Measurements from ENCODE around the gene SRSF5.

SRSF5 gene

DNA sequence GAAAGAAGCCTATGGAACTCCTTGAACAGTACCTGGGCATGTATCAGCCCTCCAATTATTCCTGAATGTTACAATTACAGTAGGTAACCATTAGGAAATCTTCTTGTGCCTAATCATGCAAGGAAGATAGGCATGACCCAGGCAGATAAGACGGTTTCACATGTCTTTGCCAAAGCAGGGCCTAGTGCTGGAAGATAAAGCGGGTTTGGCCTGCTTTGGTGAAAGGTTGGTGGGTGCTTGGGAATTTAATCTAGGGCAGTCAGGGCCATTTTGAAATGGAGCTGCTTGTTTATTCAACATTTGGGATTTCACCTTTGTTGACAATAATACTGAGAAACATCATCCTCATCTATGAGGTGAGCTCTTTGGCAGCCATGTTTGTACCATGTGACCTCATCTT, 12.5 kb upstream of the SRSF5 start:
- POLR2A ChIA-PET: no interaction called here
- CTCF ChIA-PET: interaction anchor here (0.5 to 0.6 kb wide), 2 partner anchors 53 to 174 kb away, joined by 4 read pairs; no protein-coding TSS in a partner anchor
- DNase-seq (ENCODE audit: extremely low spot score): no peak
- TF ChIP-seq CTBP1 (IDR thresholded peaks at IDR 0.05; ENCODE audit: borderline replicate concordance): no peak
- no peak for TF ChIP-seq FOXM1 (IDR thresholded peaks at IDR 0.05; ENCODE audit: borderline replicate concordance)
- no peak for TF ChIP-seq FOXK2 (IDR thresholded peaks at IDR 0.05)
- no peak for TF ChIP-seq HDGF (IDR thresholded peaks at IDR 0.05; ENCODE audit: borderline replicate concordance)
- no peak for TF ChIP-seq L3MBTL2 (conservative IDR thresholded peaks at IDR 0.05)
- no peak for TF ChIP-seq NFRKB (IDR thresholded peaks at IDR 0.05)
- no peak for TF ChIP-seq ARNT (IDR thresholded peaks at IDR 0.05)
- no peak for TF ChIP-seq LEF1 (IDR thresholded peaks at IDR 0.05; ENCODE audit: borderline replicate concordance)
- no peak for TF ChIP-seq SP1 (IDR thresholded peaks at IDR 0.05)

DNA sequence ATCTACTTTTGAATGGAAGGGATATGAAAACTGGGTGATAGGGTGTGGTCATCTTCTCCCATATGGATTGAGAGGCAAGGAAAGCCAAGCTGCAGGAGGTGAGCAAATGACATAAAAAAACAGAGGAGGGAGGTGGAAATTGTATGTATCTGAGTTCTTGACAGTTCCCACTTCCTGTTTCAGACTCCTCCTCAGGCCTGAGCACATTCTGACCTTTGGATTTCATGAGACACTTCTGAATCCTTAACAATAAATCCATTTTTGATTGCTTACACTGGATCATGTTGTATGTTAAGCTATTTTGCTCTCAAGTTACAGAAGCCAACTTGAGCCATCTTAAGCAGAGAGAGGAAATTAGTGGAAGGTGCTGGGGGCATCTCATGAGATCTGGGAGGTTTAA, 11.6 kb upstream of the SRSF5 start:
- ChIA-PET POLR2A (no interaction called here), CTCF (no interaction called here)
- TF ChIP-seq SUZ12 (IDR thresholded peaks at IDR 0.05) (no peak), FOXK2 (IDR thresholded peaks at IDR 0.05) (no peak), ARNT (IDR thresholded peaks at IDR 0.05) (no peak), NFRKB (IDR thresholded peaks at IDR 0.05) (no peak), LEF1 (IDR thresholded peaks at IDR 0.05; ENCODE audit: borderline replicate concordance) (no peak), L3MBTL2 (conservative IDR thresholded peaks at IDR 0.05) (no peak), TARDBP (IDR thresholded peaks at IDR 0.05) (no peak), FOXM1 (IDR thresholded peaks at IDR 0.05; ENCODE audit: borderline replicate concordance) (no peak), CTBP1 (IDR thresholded peaks at IDR 0.05; ENCODE audit: borderline replicate concordance) (no peak), ELF4 (IDR thresholded peaks at IDR 0.05) (no peak), ZNF384 (IDR thresholded peaks at IDR 0.05) (no peak), FOXA1 (IDR thresholded peaks at IDR 0.05) (no peak), BHLHE40 (IDR thresholded peaks at IDR 0.05; ENCODE audit: borderline replicate concordance) (no peak), SP1 (IDR thresholded peaks at IDR 0.05) (no peak), HDGF (IDR thresholded peaks at IDR 0.05; ENCODE audit: borderline replicate concordance) (no peak)
- TF ChIP-seq, protein P1, sequence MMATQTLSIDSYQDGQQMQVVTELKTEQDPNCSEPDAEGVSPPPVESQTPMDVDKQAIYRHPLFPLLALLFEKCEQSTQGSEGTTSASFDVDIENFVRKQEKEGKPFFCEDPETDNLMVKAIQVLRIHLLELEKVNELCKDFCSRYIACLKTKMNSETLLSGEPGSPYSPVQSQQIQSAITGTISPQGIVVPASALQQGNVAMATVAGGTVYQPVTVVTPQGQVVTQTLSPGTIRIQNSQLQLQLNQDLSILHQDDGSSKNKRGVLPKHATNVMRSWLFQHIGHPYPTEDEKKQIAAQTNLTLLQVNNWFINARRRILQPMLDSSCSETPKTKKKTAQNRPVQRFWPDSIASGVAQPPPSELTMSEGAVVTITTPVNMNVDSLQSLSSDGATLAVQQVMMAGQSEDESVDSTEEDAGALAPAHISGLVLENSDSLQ (IDR thresholded peaks at IDR 0.05): no peak
- no peak for DNase-seq (ENCODE audit: extremely low spot score)

DNA sequence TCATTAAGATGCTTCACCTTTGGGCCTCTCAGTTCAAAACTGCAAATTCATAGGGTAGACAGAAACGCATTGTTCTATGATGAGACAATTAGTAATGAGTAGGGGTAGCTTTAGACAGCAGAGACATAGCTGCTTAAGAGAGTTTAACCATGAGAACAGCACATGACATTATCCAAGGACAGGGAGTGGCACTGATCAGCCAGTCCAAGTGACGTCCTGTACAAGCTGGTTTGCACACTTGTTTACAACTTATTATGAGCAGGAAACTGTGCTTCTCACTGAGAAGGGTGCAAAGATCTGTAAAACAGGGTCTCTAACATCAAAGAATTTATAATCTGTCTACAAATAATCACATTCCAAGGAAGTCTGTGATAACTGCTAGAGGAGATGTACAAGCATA, 11.2 kb upstream of the SRSF5 start:
- TF ChIP-seq L3MBTL2 (conservative IDR thresholded peaks at IDR 0.05) (no peak), HDGF (IDR thresholded peaks at IDR 0.05; ENCODE audit: borderline replicate concordance) (no peak)
- no peak for DNase-seq (ENCODE audit: extremely low spot score)
- ChIA-PET CTCF (no interaction called here), POLR2A (no interaction called here)

DNA sequence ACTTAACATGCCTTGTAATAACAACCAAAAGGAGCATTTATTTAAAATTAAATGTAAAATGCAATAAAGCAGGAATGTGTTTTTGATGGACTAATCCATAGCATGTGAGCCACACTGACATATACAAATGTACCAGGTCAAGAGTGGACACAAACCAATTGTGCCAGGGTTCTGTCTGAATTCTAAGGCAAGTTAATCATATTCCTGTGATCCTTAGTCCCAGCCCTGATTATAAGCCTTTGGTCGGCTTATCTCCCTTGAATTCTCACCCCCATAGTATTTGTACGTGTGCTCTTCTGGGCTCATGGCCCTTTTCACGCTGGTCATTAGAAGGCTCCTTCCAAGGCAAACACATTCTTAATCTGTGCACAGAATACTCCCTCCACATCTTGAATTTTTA, 10.6 kb upstream of the SRSF5 start:
- CTCF ChIA-PET: no interaction called here
- no peak for DNase-seq (ENCODE audit: extremely low spot score)
- TF ChIP-seq FOXA1 (IDR thresholded peaks at IDR 0.05): no peak
- no peak for TF ChIP-seq SP1 (IDR thresholded peaks at IDR 0.05)
- POLR2A ChIA-PET: interaction anchor here (0.6 kb wide), 1 partner anchor 10 kb away, joined by 5 read pairs; the partner anchor contains the start of gene SRSF5

DNA sequence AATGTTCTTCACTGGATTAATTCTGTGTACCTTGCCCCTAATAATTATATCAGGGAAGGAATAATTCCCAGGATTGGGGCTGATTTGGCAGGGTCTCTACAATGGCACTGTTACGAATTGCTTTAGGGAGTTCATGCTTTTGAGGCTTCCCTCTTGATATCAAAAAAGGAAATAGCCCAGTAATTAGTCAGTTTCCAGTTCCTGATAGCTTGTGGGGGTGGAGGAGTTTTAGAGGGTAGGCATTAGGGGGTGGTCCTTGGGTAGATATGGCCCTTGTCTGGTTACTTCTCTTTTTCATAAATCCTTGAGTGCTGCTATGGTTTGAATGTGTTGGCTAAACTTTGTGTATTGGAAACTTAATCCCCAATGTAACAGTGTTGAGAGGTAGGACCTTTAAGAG, 6.1 kb upstream of the SRSF5 start:
- POLR2A ChIA-PET: interaction anchor here (0.6 kb wide), 2 partner anchors 11 to 22 kb away, joined by 3 to 4 read pairs; no protein-coding TSS in a partner anchor
- CTCF ChIA-PET: no interaction called here
- DNase-seq (ENCODE audit: extremely low spot score): no peak
- no peak for TF ChIP-seq FOXM1 (IDR thresholded peaks at IDR 0.05; ENCODE audit: borderline replicate concordance)
- TF ChIP-seq ARNT (IDR thresholded peaks at IDR 0.05): no peak
- TF ChIP-seq CTBP1 (IDR thresholded peaks at IDR 0.05; ENCODE audit: borderline replicate concordance): no peak
- no peak for TF ChIP-seq FOXA1 (IDR thresholded peaks at IDR 0.05)
- TF ChIP-seq HDGF (IDR thresholded peaks at IDR 0.05; ENCODE audit: borderline replicate concordance): no peak
- no peak for TF ChIP-seq L3MBTL2 (conservative IDR thresholded peaks at IDR 0.05)
- no peak for TF ChIP-seq LEF1 (IDR thresholded peaks at IDR 0.05; ENCODE audit: borderline replicate concordance)
- no peak for TF ChIP-seq TARDBP (IDR thresholded peaks at IDR 0.05)
- TF ChIP-seq NFRKB (IDR thresholded peaks at IDR 0.05): no peak
- no peak for TF ChIP-seq SP1 (IDR thresholded peaks at IDR 0.05)

DNA sequence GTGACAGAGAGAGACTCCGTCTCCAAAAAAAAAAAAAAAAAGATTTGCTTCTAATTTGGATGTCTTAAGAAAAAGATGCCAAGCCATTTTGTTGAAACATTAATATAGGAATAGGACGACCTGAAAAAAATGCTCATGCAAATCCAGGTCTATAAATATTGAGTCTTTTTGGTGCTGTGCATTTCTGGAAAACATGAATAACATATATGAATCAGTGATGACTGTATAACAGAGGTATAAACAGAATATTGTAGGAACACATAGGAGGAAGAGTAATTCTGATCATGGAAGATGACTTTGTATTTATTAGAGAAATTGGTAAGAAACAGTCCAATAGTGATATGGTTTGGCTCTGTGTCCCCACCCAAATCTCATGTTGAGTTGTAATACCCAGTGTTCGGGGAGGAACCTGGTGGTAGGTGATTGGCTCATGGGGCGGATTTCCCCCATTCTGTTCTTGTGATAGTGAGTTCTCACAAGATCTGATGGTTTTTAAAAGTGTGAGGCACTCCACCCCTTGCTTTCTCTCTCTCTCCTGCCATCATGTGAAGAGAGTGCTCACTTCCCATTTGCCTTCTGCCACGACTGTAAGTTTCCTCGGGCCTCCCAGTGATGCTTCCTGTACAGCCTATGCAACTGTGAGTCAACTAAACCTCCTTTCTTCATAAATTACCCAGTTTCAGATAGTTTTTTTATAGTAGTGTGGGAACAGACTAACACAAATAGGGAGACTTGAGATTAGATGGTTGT, 3.0 kb upstream of the SRSF5 start:
- CTCF ChIA-PET: no interaction called here
- TF ChIP-seq FOXM1 (IDR thresholded peaks at IDR 0.05; ENCODE audit: borderline replicate concordance) (no peak), CTBP1 (IDR thresholded peaks at IDR 0.05; ENCODE audit: borderline replicate concordance) (no peak), BHLHE40 (IDR thresholded peaks at IDR 0.05; ENCODE audit: borderline replicate concordance) (no peak), SUZ12 (IDR thresholded peaks at IDR 0.05) (no peak), ARNT (IDR thresholded peaks at IDR 0.05) (no peak), FOXA1 (IDR thresholded peaks at IDR 0.05) (no peak), LEF1 (IDR thresholded peaks at IDR 0.05; ENCODE audit: borderline replicate concordance) (no peak), HDGF (IDR thresholded peaks at IDR 0.05; ENCODE audit: borderline replicate concordance) (no peak), ELF4 (IDR thresholded peaks at IDR 0.05) (no peak), TARDBP (IDR thresholded peaks at IDR 0.05) (no peak), ZNF384 (IDR thresholded peaks at IDR 0.05) (no peak), SP1 (IDR thresholded peaks at IDR 0.05) (no peak), NFRKB (IDR thresholded peaks at IDR 0.05) (no peak)
- TF ChIP-seq, protein P1 (IDR thresholded peaks at IDR 0.05): no peak
- POLR2A ChIA-PET: no interaction called here
- DNase-seq (ENCODE audit: extremely low spot score): no peak

All from HEK293T (cell line).